SK-N-DZ (cell line): ENCODE results near the gene ARHGAP29.
A peak's percentile ranks its signal among the peaks of the same experiment; 100 is the strongest.

Experiments used
- DNase-seq: peaks from one replicate; pipeline ENCODE4 v3.0.0-alpha.2; 2015; ENCODE audit warnings: low spot score

The ARHGAP29 gene

DNA sequence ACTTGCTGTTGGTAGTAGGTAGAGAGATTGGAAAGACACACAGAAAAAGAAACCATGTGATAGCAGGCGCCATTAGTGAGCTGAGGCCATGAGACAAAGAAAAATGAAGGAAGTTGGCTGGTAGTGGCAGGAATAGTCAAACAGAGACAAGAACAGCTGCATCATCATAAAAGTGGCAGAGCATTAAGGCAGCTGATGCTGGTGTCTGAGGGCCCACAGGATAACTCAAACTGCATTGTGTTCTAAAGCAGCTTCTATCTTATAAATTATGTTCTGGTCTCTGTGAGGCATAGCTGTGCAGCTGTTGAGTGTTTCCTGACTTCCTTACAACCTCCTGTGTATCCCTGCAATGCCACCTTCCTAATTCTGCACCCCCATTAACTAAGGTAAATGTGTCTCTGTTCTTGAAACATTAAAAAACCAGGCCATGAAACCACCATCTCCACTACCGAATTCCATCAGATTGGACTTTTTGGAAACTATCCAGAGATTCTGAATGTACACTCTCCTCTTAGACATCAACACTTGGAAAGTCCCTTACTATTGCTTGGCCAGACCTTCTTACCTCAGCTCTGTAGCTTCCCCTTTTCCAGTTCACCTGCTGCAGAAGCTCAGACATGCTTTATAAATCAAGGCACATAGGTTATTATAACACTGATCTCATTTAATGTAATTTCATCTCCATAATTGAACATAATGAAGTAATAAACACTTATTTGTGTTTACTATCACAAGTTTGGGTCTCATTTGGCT, 23.4 kb upstream of the ARHGAP29 start:
- DNase-seq: no peak

DNA sequence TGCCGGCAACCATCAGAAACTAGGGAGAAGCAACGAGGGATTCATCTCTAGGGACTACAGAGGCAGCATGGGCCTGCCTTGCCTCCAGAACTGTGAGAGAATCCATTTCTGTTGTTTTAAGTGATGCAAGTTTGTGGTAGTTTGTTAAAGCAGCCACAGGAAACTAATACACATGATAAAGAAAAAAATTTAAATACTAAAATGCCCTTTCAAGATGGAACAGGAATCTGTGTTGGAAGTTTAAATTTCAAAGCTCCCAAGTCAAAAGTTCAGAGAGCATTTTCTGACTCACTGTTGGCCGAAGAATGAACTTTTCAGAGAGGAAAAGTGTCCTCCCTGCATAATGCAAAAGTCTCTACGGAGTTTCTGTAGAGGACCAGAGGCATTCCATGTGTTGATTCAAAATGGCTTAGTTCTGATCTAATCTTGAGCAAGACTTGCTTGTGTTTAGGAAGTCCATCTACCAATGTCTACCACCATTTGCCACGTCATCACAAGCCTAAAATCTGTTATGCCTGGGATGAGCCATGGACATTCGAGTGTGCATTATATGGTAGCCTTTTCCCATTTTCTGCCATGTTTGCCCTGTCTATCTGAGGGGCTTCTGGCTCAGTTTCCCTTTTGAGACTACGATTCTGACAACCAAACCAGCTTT, 22.4 kb upstream of the ARHGAP29 start:
- DNase-seq: no peak

DNA sequence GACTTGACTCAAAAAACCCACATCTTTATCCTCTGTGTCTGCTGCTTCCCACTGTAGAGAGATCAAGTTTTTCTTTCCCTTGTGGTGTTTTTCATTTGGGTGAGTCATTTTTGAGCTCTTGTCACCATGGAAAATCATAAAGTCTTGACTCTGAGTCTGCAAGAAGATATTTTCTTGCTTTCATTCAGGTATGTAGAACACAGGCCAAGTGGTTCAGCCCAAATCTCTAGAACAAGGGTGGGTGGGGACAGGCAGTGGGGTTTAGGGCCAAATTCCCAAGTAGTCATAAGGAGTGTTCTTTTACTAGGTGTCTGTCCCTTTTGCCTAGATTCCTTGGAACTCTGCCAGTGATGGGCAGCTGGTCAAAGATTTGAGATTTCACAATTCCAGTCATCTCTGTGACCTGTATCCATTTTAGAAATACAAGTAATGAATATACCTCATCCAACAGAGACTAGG, 21.5 kb upstream of the ARHGAP29 start:
- no peak for DNase-seq

DNA sequence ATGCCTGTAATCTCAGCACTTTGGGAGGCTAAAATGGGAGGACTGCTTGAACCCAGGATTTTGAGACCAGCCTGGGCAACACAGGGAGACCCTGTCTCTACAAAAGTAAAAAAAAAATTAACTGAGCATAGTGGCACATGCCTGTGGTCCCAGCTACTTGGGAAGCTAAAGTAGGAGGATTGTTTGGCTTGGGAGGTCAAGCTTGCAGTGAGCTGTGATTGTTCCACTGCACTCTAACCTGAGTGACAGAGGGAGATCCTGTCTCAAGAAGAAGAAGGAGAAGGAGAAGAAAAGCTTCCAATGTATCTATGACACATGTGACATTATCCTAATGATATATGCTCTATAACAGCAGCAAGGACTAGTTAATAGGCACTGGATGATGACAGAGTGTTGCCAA, 20.1 kb upstream of the ARHGAP29 start:
- DNase-seq: no peak

DNA sequence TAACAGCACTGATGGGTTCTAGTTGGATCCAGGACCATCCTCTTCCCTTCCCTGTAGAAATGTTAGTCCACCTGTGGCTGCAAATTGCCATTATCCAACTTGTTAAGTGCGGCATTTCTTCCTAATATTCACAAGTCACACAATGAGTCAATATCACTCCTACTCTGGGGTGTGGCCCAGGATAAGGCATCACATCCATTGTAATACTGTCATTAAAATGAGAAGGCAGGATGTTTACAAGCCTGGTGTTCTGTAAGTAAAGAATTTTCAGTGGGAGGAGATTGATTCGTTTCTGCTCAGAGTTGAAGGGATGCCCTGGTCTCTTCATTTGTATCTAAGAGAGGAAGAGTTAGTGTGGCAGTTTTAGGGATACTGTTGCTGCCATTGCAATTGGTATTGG, 18.1 kb upstream of the ARHGAP29 start:
- no peak for DNase-seq

DNA sequence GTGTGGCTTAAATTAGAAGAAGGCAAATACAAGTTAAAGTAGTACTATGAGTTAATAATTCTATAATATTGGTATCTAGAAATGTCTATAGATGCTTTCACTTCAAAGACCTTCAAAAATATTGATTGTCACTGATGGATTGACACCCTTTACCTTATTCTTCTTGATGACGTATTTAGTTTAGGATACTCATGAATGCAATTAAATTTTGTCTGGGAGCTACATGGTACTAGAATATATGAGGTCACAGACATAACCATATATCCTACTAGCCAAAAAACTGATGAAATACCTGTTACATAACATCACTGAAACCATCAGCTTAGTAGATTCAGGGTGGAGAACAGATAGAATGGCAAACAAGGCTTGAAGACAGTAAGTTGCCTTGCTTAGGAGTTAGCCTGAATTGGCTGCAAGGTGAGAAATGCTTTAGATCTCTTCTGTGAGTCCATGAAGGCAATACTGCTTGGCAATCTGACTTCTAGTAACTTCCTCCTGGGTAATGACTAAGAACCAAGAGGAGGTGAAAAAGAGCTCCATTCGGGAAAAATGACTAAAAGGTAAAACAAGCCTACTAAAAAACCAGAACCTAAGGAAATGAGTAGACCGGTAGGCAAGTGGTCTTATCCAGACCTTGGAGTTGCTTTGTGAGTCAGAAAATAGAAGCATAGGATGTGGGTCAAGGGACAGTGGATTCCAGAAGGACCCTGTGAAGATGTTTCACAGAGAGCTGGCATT, 16.9 kb upstream of the ARHGAP29 start:
- DNase-seq: no peak

DNA sequence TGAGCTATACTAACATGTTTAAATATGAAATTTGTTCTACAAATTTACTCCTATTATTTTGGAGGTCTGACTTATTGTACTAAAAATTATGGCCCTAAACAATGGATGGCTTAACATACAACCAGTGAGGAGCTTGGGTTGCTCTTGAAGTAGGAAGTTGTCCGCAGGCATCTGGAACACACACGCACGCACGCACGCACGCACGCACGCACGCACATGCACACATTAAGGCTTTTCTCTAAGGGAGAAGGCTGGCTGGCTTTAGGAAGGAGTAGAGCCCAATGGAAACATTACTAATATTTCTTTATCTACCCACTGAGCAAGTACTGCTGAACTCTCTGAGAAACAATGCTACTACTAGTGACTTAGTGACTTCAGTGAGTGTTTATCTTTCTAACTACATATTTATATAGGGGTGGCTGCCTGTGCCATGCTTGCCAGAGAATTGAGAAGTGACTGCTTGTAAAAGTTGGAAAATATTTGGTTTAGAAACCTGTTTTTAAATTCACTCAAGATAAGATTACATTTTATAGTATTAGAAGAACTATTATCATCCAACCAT, 16.2 kb upstream of the ARHGAP29 start:
- DNase-seq: no peak

DNA sequence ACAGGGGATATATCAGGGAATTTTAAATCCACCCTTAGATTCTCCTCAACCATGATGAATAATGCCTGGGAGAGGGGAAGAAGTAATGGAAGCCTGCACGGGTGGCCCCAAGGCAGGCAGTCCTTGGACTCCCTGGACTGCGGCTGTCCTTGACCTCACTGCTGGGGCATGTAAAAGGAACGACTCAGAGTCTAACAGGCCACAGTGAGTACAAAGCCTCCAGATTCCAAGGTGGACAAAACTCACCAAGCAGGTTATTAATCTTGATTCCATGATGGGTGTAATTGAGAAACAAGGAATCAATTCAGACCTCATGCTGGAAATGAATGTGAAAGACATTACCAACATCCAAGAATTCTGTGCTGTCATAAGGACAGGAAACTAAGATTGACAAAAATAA, 13.0 kb upstream of the ARHGAP29 start:
- no peak for DNase-seq

DNA sequence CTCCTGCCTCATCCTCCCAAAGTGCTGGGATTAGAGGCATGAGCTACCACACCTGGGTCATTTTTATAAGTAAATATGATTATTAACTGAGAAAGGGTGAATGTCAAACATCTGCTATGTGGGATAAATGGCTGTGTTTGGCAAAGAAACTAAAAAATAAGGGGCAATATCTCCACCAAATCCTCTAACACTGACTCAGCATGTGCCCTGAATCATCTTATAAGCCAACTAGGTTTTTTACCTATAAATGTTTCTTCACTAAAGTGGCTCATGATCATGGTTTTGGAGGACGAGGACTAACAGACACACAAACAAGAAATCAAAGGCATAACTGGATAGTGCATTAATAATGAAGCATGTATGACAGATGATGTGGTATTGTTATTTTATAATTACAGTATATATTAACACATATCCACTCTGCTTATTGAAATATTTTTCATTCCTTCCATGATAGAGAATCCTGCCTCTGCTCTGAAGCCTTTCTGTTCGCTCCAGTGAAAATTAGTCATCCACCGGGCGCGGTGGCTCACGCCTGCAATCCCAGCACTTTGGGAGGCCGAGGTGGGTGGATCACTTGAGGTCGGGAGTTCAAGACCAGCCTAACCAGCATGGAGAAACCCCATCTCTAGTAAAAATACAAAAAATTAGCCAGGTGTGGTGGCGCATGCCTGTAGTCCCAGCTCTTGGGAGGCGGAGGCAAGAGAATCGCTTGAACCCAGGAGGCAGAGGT, 11.7 kb upstream of the ARHGAP29 start:
- DNase-seq: no peak

DNA sequence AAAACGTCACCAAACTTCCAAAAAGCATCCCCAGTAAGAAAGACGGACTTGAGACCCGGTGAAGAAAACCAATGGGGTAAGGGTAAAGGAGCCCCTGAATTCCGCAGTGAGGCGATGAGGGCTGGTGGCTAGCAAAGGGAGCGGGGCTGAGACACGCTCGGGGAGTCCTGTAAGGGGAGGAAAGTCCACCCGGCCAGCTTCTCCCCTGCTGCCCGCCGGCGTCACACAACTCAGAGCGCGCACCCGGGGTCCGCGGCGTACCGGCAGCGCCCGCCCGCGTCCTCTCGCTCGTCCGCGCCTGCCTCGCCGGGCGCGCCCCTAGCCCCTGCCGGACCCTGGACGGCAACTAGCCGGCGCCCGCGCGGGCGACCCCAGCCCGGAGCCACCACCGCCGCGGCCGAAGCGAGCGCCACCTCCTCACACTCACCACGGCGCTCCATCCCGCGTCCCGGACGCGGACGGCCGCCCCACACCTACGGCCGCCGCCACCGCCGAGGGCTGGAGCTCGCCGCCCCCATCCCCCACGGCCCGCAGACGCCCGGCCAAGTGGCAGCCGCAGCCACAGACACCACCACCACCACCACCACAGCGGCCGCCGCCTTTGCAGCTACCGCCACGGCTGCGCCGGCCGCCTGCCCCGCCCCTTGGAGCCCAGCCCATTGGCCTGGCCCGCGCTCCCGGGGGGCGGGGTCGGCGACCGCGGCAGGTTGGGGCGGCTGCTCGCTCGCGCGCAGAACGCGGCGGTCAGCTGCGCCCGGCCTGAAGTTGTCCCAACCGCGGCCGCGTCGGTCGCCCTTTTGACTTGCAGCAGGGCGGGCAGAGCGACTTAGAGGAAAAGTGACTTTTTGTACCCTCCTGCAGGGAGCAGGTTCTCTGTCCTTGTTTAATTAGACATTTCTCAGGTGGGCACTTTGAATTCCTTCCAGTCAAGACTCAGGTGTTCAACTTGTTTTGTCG, 10.0 kb upstream of the ARHGAP29 start:
- DNase-seq: peak; percentile 65

DNA sequence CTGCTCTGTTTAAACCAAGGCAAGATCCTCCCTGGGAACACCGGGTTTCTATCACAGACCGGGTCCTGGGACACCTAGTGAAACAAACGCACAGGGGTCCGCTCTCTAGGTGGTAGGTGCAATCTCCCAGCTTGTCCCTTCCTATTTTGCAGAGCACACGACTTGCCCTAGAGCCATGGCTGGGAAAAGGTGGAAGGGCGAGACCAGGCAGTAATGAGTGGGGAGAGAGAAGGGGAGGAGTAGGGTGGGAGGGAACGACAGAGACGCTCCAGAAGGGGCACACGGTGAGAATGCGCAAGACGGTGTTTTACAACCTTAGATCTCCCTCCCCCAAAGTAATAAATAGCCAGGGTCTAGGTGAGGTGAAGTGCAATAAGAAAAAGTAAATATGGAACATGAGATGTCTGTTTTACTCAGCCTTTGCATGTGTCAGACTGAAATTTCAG, 9.3 kb upstream of the ARHGAP29 start:
- DNase-seq: no peak

DNA sequence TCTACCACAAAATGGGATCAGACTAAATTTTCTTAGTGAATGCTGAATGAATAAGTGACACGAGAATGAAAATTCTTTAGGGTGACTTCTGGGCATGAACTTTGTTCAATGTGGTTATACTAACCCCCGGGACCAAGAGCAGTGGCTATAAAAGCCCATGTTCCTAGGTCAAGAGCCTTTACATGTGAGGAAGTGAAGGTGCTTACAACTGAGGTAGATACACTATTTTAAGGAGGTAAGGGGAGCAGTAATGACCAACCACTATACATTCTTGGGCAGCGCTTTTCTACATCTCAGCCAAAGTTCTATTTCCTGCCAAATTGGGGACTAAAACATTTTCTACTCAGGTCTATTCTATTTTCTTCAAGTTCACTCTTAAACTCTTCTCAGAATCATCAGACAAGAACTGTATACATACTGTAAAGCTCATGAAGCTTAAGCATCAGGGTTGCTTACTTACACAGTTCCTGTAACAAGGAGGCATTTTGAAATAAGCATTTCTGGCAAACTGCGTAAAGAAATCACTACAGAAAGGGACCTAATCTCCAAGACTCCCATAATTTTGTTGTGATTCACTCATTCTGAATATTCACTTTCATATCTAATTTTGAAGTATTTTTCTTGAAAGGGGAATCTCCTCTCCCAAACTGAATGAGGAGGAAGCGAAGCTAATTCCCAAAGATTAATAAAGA, 8.5 kb upstream of the ARHGAP29 start:
- no peak for DNase-seq

DNA sequence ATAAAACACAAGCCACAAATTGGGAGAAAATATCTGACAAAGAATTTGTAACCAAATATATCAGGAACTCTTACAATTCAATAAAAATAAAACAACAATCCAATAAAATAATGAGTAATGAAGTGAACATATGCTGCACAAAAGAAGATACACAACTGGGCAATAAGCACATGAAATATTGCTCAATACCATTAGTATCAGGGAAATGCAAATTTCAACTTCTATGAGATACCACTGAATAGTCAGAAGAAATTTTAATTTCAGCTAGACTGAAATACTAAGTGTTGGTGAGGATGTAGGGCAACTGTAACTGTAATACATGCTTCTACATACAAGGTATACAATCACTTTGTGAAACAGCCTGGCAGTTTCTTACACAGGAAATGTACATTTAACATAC, 7.4 kb upstream of the ARHGAP29 start:
- no peak for DNase-seq

DNA sequence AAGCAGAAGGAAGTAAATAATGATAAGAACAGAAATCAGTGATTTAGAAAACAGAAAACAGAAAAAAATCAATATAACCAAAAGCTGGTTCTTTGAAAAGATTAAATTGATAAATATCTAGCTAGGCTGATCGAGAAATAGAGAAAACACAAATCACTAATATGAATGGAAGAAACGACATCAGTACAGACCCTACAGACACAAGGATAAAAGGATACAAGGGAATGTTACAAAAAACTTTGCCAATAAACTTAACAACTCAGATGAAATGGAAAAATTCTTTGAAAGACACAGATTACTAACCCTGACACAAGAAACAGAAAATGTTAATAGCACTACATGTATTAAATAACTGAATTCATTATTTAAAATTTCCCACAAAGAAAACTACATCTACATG, 6.3 kb upstream of the ARHGAP29 start:
- no peak for DNase-seq

DNA sequence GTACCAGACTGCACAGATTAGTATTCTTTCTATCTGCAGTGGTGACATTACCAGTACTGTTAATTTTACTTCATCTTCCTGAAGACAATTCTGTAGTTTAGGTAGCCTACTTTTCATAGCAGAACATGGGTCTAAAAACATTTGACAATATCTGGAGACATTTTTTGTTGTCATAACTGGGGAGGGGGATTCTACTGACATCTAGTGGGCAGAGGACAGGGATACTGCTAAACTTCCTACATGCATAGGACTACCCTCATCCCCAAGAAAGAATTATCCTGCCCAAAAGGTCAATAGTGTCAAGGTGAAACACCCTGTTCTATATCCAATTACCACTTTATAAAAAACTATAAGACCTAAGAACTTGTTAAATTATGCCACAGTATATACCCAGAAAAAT, 3.4 kb upstream of the ARHGAP29 start:
- peak; percentile 64 for DNase-seq

DNA sequence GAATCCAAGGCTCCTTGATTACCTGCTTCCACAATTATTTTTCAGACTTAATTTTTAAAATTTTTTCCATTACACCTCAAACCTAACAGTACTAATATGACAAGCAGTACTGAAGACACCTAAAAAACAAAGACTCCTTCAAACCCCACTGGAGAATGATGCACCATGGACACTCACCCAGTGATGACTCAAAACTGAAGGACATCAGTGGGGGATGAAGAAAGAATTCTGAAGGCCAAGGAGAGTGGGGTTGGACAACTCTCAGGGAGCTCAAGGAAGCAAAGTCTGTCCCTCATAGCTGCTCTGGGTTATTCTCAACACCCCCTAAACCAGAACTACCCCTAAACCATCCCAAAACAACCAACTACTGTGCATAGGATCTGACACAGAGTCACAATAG, 2.4 kb upstream of the ARHGAP29 start:
- DNase-seq: no peak

DNA sequence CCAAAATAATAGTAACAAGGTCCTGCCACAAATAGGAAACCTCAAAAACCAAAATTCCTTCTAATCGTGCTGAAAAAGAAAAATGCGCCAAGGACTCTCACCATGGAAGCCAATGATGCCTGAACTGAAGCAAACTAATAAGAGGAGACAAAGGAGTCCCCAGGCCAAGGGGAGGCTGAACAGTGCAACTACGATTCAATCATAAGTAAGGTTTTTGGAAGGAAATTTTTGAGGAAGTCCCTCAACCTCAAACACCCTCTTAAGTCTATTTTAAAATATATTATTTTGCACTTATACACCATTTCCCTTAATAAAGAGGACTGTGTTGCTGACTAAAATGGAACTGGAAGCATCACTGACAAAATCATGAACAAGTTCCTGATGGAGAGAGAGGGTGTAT, 1.7 kb upstream of the ARHGAP29 start:
- no peak for DNase-seq

DNA sequence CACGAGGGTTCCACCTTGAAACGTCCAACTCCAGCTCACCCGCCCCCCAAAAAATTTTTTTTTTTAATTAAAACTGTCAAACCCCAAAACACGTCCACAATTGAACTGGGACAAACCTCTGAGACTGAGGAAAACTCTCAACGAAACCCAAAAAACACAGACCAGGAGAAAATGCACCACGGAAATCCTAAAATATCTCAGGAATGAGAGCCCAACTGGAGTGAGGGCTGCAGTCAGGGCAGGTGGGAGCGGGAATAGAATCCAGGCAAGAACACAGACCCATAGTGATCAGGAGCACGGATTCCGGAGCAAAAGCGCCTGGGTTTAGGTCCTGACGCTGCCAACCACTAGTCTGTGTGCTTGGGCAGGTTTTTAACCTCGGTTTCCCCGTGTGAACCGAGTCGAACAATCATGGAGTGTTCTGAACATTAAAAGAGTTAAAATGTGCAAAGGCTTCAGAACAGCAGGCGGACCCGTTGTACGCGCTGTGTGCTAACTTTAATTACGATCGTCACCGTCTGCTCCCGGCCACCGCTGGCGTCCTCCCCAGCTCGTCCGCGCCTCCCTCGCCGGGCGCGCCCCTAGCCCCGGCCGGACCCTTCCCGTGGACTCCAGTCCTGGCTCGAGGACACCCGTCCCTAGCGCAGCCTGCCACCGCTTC, 624 bp downstream of the ARHGAP29 start:
- peak; percentile 29 for DNase-seq

DNA sequence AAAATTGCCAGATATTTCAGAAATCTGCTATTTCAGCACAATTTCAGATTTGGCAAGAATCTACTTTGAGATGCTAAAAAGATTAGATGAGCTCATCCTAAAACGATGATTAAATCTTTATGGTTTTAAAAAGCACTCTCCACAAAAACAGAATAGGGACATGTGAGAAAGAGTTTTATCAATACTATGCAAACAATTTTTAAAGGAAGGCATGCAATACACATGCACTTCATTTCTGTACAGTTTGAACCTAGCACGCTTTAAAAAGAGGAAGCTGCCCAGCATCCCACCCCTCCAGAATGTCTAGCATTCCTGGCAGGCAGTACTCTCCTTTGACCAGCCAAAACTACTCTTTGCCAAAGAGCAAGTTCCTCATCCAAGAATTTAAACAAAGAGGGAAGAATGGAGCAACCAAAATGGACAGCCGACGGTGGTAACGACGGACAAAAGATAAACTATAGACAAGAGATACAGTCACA, 1.3 kb downstream of the ARHGAP29 start:
- DNase-seq: no peak
